GM13977 (cell line): ENCODE results near the gene SESTD1.

Experiments used
- DNase-seq: peaks from one replicate; pipeline ENCODE4 v3.0.0; 2012; ENCODE audit warnings: low spot score
- in situ Hi-C: fragments of 300-500 bp; cut with MboI; formaldehyde crosslinking; loops from one replicate; pipeline ENCODE4 v1.12.0; 2022; ENCODE audit warnings: low sequenced_read_pairs, low pct_unique_long_range_greater_than_20kb, mixed read lengths, inconsistent platforms; ENCODE audit not compliant: unreplicated experiment
- TF ChIP-seq, protein P1 (sequence below): IDR thresholded peaks from 2 replicates; pipeline ENCODE4 v1.5.1; 2012; ENCODE audit warnings: mild to moderate bottlenecking, control low read depth; ENCODE audit not compliant: insufficient read depth; ENCODE audit errors: extremely low read depth, missing control alignments

SESTD1 gene

DNA sequence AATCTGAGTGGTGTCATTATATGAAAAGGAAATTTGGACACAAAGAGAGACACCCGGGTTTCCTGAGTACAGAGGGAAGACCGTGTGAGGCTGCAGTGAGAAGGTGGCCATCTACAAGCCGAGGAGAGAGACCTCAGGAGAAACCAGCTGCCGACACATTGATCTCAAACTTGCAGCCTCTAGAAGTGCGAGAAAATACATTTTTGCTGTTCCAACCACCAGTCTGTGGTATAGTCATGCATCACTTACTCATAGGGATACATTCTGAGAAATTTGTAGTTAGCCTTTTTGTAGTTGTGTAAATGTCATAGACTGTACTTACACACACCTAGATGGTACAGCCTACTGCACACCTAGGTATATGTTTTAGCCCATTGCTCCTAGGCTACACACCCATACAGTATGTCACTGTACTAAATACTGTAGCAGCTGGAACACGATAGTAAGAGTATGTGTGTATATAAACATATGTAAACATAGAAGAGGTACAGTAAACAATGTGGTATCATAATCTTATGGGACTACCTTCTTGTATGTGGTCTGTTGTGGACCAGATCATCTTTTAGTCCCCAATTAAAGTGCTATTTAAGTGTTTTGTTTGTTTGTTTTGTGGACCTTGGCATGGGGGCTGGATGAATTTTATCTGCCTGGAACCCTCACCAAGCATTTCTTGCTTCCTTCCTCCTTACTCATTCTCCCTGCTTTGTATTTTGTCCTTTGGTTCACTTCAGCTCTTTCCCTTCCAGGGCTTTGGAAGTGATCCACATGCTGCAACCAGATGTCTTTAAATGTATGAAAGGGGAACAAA is 38.3 kb upstream of the SESTD1 start:
- in situ Hi-C loops: no loop called here
- DNase-seq: no peak
- TF ChIP-seq, protein P1, sequence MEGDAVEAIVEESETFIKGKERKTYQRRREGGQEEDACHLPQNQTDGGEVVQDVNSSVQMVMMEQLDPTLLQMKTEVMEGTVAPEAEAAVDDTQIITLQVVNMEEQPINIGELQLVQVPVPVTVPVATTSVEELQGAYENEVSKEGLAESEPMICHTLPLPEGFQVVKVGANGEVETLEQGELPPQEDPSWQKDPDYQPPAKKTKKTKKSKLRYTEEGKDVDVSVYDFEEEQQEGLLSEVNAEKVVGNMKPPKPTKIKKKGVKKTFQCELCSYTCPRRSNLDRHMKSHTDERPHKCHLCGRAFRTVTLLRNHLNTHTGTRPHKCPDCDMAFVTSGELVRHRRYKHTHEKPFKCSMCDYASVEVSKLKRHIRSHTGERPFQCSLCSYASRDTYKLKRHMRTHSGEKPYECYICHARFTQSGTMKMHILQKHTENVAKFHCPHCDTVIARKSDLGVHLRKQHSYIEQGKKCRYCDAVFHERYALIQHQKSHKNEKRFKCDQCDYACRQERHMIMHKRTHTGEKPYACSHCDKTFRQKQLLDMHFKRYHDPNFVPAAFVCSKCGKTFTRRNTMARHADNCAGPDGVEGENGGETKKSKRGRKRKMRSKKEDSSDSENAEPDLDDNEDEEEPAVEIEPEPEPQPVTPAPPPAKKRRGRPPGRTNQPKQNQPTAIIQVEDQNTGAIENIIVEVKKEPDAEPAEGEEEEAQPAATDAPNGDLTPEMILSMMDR: no peak

- in situ Hi-C loops: no loop called here
- TF ChIP-seq, protein P1: no peak
- no peak for DNase-seq
These were observed 37.5 kb upstream of the SESTD1 start for GRCh38 chr2:179302149-179302548.

DNA sequence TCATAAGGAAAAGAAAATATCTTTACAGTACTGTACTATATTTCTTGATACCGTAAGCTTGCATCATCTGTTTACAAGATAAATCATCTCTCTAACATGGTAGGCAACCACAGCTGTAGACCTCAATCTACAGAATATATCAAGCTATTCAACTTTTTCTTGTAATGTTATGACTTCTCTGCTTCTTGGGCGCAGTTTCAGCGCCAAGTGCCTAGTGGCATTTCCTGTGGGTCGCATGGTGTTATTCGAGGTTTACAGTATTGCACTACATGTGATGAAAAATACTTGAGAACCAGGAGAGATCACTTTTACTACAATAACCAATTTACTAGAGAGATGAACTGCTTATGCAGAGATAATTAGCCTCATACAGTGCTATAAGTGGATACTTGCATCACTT is 34.0 kb upstream of the SESTD1 start:
- in situ Hi-C loops: no loop called here
- no peak for DNase-seq
- TF ChIP-seq, protein P1: no peak

- TF ChIP-seq, protein P1: no peak
- DNase-seq: no peak
- in situ Hi-C loops: no loop called here
These were observed 33.3 kb upstream of the SESTD1 start for GRCh38 chr2:179297927-179298326.

- in situ Hi-C loops: no loop called here
- no peak for DNase-seq
- TF ChIP-seq, protein P1: no peak
These were observed 25.7 kb upstream of the SESTD1 start for GRCh38 chr2:179290329-179290728.

DNA sequence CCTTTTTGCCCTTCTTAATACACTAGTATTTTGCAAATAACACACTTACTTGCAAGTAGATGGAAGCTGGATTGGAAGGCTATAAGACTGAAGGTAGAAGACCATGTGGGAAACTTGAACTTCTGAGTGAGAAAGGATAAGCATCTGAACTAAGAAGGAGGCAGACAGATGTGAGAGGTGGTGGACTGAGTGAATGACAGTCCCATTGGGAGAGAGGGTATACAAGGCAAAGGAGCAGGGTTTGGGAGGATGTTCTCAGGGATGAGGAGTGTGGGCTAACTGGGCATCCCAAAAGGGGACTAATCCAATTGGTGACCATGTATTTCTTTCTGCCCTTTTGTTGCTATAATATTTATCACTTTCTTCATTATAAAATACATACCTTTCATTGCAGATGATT is 20.4 kb upstream of the SESTD1 start:
- in situ Hi-C loops: no loop called here
- TF ChIP-seq, protein P1: no peak
- DNase-seq: no peak
